GM18505 (cell line): ENCODE results near the gene TBC1D22A.

Experiments used
- ATAC-seq: cut with Tn5 transposase; IDR thresholded peaks from one replicate; pipeline ENCODE4 v1.9.1; 2021; ENCODE audit not compliant: unreplicated experiment
- POLR2A ChIP-seq: IDR thresholded peaks from 4 replicates; pipeline ENCODE4 v1.6.1; 2011; ENCODE audit warnings: borderline replicate concordance; ENCODE audit not compliant: insufficient read depth, insufficient read length; ENCODE audit errors: extremely low read depth

Gene TBC1D22A

DNA sequence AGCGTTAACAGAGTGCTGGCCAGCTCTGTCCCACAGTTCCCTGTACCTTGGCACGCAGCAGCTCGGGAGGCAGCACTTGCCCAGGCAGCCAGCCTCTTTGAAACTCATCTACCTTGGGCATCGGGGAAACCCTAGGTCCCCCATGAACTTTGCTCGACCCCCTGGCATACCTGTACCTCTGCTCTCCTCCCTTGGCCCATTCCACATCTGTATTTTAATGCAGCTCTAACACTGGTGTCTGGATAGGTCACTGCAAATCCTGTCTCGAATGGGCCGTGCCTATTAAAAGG, 304.1 kb downstream of the TBC1D22A start:
- no peak for ATAC-seq
- no peak for TF ChIP-seq POLR2A

DNA sequence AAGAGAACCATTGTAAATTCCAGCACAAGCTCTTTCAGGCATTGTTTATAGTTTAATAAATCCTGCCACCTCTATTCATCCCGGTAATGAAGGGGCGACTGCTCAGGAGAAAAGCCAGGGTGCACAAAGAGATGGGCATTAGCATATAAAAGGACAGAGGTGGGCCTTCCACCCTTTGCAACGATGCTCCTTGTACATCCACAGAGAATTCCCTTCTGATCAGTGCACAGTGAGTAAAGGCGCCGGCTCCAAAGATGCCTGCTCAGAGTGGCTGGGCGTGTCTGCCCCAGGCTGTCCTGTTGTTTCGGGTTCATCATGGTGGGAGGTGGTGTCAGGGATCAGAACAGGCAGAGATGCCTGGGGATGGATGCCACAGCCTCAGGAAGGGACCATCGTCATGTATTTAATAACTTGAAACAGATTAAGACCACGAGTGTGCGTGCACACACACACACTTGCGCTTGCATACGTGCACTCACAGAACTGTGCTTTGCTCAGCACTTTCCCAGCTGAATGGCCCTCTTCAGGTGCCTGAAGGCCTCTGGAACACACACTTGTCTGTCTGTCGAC, 305.0 kb downstream of the TBC1D22A start:
- TF ChIP-seq POLR2A: no peak
- no peak for ATAC-seq

- no peak for TF ChIP-seq POLR2A
- no peak for ATAC-seq
These were observed 305.6 kb downstream of the TBC1D22A start for GRCh38 chr22:47067911-47068625.

GRCh38 chr22:47068626-47068996, 306.2 kb downstream of the TBC1D22A start:
- no peak for TF ChIP-seq POLR2A
- ATAC-seq: no peak

DNA sequence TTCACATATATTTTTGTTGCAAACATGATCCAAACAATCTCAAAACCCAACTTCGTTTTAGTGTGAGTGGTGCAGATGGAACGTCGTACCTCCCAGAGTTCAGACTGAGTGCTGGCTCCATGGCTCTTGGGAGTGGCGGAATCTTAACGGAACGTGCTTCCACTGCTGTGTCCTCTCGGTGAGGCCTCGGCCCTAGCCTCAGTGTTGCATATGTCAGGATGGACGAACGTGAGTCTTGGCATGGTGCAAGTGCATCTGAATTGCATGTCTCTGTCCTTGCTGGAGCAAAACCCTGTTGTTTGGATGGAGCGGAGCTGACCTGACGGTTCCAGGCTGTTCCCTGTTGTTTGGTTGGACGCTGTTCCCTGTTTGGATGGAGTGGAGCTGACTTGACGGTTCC, 306.8 kb downstream of the TBC1D22A start:
- TF ChIP-seq POLR2A: no peak
- ATAC-seq: no peak

- ATAC-seq: no peak
- no peak for TF ChIP-seq POLR2A
These were observed 308.8 kb downstream of the TBC1D22A start for GRCh38 chr22:47071078-47071806.

GRCh38 chr22:47071807-47072641, 309.6 kb downstream of the TBC1D22A start:
- no peak for TF ChIP-seq POLR2A
- no peak for ATAC-seq

DNA sequence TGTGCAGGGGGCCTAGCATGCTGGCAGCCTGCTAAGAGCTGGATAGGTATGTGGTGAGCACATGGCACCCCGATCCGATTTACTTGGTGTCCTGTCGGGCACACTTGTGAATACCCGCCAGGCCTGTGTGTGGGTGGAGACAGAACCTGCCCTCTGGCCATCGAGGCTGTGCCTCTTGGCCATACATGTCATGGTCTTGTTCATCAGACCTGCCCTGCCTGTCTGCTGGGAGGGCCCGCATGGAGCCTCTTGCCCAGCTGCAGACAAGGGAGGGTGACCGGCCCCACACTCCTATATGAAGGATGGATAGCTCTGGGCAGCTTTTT, 310.2 kb downstream of the TBC1D22A start:
- TF ChIP-seq POLR2A: no peak
- ATAC-seq: no peak

GRCh38 chr22:47073075-47073474, 310.6 kb downstream of the TBC1D22A start:
- ATAC-seq: no peak
- no peak for TF ChIP-seq POLR2A

GRCh38 chr22:47074105-47074504, 311.7 kb downstream of the TBC1D22A start:
- no peak for TF ChIP-seq POLR2A
- ATAC-seq: no peak

DNA sequence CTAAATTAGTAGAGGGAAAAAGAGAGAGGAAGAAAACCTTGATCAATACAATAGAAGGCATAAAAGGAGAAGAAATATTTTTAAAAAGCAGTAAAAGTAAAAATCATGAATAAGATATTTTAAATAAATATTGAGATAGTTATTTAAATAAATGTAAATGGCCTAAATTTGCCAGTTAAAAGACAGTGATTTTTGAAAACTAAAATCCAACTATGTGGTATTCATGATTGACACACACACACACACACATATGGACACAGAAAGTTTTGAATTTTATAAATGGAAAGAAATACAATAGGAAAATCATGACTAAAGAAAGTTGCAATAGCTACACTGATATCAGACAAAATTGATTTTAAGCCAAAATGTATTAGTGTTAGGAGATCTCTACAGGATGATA, 313.1 kb downstream of the TBC1D22A start:
- ATAC-seq: no peak
- TF ChIP-seq POLR2A: no peak

DNA sequence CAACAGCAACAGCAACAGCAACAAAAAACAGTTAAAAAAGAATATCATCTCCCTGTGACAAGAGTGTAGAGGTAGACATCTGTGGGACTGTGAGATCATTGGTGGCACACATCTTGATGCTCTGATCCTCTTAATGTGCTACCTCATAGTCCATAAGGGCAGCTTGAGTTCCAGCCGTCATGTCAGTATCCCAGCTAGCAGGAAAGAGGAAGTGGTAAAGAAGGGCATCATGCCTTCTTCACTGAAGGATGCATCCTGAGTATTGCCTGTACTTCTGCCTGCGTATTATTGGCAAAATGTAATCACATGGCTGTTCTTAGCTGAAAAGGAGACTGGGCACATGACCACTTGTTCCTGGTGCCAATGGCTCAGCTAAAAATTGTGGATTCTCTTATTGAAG, 314.3 kb downstream of the TBC1D22A start:
- no peak for ATAC-seq
- TF ChIP-seq POLR2A: no peak

DNA sequence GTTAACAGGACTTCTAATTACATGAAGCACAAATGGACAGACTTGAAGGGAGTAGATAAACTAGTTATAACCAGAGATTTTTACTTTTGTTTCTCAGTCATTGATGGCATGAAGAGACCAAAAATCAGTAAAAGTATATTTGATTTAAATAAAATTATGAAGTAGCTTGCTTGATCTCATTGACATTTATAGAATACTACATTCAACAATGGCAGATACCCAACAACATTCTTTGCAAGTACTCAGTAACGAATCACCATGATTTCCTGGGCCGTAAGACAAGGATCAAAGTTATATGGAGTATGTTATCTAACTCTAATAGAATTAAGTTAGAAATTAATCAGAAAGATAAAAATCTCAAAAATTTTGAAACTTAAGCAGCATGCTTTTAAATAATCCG, 317.6 kb downstream of the TBC1D22A start:
- TF ChIP-seq POLR2A: no peak
- no peak for ATAC-seq
